Loucy (cell line): ENCODE data around the gene HCST.

Source experiments
- H2AFZ ChIP-seq: fragments of 200-600 bp; sonication (generic); 2 replicates; pipeline ENCODE4 v1.6.0; 2016; ENCODE audit warnings: antibody characterized with exemption, mild to moderate bottlenecking, low read length, moderate library complexity
- H3F3A ChIP-seq: fragments of 200-600 bp; 2 replicates; pipeline ENCODE4 v1.6.0; 2016; ENCODE audit warnings: antibody characterized with exemption, low read depth, mild to moderate bottlenecking
- H3K27me3 ChIP-seq: fragments of 200-600 bp; sonication (generic); 2 replicates; pipeline ENCODE4 v1.6.1; 2014; ENCODE audit warnings: low read length, mild to moderate bottlenecking; ENCODE audit not compliant: insufficient read depth, poor library complexity, severe bottlenecking
- H3K36me3 ChIP-seq: fragments of 200-600 bp; sonication (generic); 2 replicates; pipeline ENCODE4 v1.6.1; 2016; ENCODE audit warnings: low read length; ENCODE audit not compliant: insufficient read depth
- H3K4me1 ChIP-seq: fragments of 200-600 bp; sonication (generic); 2 replicates; pipeline ENCODE4 v1.5.1; 2014; ENCODE audit warnings: low read length, mild to moderate bottlenecking; ENCODE audit not compliant: insufficient read depth, poor library complexity, severe bottlenecking
- H3K4me2 ChIP-seq: fragments of 200-600 bp; sonication (generic); 2 replicates; pipeline ENCODE4 v1.6.0; 2014; ENCODE audit warnings: antibody characterized with exemption, low read length, low read depth, mild to moderate bottlenecking; ENCODE audit not compliant: poor library complexity, severe bottlenecking
- H3K4me3 ChIP-seq: fragments of 200-600 bp; sonication (generic); 2 replicates; pipeline ENCODE4 v1.5.1; 2014; ENCODE audit warnings: low read length, mild to moderate bottlenecking, mixed read lengths; ENCODE audit not compliant: poor library complexity, severe bottlenecking
- H3K79me2 ChIP-seq: fragments of 200-600 bp; sonication (generic); 2 replicates; pipeline ENCODE4 v1.6.1; 2014; ENCODE audit warnings: low read length; ENCODE audit not compliant: insufficient read depth
- H3K9ac ChIP-seq: fragments of 200-600 bp; sonication (generic); 2 replicates; pipeline ENCODE4 v1.6.0; 2014; ENCODE audit warnings: mild to moderate bottlenecking, low read depth, low read length, moderate library complexity; ENCODE audit not compliant: poor library complexity, severe bottlenecking
- H3K9me2 ChIP-seq: fragments of 200-600 bp; sonication (generic); replicated peaks from 2 replicates; pipeline ENCODE4 v1.6.1; 2016; ENCODE audit warnings: low read depth, low read length, mixed read lengths
- H3K9me3 ChIP-seq: fragments of 200-600 bp; sonication (generic); 2 replicates; pipeline ENCODE4 v1.6.1; 2014; ENCODE audit warnings: mild to moderate bottlenecking, antibody characterized with exemption, low read length, low read depth; ENCODE audit not compliant: insufficient read depth
- H4K20me1 ChIP-seq: fragments of 200-600 bp; sonication (generic); 2 replicates; pipeline ENCODE4 v1.6.0; 2014; ENCODE audit warnings: antibody characterized with exemption, low read length, mild to moderate bottlenecking; ENCODE audit not compliant: insufficient read depth, poor library complexity, severe bottlenecking
- EZH2phosphoT487 ChIP-seq: fragments of 200-600 bp; IDR thresholded peaks from 2 replicates; pipeline ENCODE4 v1.6.1; 2018; ENCODE audit warnings: antibody characterized with exemption, mild to moderate bottlenecking, moderate library complexity, borderline replicate concordance
- TF ChIP-seq, protein P1 (sequence below): fragments of 200-600 bp; sonication (generic); conservative IDR thresholded peaks from 2 replicates; pipeline ENCODE4 v1.5.1; 2014; ENCODE audit warnings: mild to moderate bottlenecking, antibody characterized with exemption, low read length

The HCST gene

DNA sequence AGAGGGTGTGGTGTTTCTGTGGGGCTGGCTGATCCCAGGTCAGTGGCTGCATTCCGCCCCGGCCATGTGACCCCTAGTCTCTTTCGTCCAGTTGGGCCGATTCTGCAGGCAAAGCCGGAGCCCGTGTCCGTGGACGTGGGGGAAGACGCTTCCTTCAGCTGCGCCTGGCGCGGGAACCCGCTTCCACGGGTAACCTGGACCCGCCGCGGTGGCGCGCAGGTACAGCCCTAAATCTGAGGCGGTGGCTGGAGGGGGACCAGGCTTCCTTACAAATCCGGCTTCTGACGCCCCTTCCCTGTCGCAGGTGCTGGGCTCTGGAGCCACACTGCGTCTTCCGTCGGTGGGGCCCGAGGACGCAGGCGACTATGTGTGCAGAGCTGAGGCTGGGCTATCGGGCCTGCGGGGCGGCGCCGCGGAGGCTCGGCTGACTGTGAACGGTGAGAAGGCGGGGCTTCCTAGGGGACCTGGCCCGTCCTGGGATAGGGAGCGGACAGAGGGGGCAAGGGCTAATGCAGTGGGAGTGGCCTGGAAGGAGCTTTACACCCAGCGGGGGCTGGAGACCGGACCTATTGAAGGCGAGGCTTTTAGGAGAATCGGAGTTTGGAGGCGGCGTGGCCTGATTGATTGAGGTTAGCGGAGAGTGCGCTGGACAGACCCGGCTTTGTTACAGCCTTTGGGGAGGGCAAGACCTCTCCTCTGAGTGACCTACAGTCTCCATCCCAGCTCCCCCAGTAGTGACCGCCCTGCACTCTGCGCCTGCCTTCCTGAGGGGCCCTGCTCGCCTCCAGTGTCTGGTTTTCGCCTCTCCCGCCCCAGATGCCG, 41.3 kb upstream of the HCST start:
- H3K36me3 ChIP-seq = no peaks in the 10 kb centered on the region
- TF ChIP-seq, protein P1, sequence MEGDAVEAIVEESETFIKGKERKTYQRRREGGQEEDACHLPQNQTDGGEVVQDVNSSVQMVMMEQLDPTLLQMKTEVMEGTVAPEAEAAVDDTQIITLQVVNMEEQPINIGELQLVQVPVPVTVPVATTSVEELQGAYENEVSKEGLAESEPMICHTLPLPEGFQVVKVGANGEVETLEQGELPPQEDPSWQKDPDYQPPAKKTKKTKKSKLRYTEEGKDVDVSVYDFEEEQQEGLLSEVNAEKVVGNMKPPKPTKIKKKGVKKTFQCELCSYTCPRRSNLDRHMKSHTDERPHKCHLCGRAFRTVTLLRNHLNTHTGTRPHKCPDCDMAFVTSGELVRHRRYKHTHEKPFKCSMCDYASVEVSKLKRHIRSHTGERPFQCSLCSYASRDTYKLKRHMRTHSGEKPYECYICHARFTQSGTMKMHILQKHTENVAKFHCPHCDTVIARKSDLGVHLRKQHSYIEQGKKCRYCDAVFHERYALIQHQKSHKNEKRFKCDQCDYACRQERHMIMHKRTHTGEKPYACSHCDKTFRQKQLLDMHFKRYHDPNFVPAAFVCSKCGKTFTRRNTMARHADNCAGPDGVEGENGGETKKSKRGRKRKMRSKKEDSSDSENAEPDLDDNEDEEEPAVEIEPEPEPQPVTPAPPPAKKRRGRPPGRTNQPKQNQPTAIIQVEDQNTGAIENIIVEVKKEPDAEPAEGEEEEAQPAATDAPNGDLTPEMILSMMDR = no peak
- TF ChIP-seq EZH2phosphoT487 = no peak
- no peaks in the 10 kb centered on the region for H3K9me3 ChIP-seq
- H3K9me2 ChIP-seq = no peaks in the 10 kb centered on the region
- no peak overlapping the region for H3K9ac ChIP-seq
- no peak overlapping the region for H2AFZ ChIP-seq
- no peak overlapping the region for H3K4me2 ChIP-seq
- no peaks in the 10 kb centered on the region for H3K27me3 ChIP-seq
- H3K4me1 ChIP-seq = peaks cover 4% of the 10 kb centered on the region
- H3K79me2 ChIP-seq = no peaks in the 10 kb centered on the region
- H3K4me3 ChIP-seq = no peak overlapping the region
- H3F3A ChIP-seq = no peaks in the 10 kb centered on the region
- H4K20me1 ChIP-seq = no peaks in the 10 kb centered on the region

DNA sequence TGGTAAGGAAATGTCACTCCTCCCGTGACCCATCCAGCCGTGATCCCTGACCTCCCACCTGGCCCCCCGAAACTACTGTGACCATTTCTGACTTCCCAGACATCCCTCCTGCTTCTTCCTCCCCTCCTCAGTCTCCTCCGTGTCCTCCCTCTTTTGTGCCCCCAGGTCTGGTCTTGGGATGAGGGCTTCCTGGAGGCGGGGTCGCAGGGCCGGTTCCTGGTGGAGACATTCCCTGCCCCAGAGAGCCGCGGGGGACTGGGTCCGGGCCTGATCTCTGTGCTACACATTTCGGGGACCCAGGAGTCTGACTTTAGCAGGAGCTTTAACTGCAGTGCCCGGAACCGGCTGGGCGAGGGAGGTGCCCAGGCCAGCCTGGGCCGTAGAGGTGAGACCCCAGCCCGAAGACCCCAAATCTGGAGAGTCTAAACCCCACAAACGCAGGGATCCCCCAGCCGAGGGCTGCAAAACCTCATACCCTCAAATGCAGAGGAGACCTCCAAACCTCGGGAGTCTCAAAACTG, 40.6 kb upstream of the HCST start:
- Histone ChIP-seq H3K4me3 (no peak overlapping the region), H3K4me1 (peaks cover 4% of the 10 kb centered on the region), H3K9me2 (no peaks in the 10 kb centered on the region), H3K36me3 (no peaks in the 10 kb centered on the region), H3F3A (no peaks in the 10 kb centered on the region), H2AFZ (no peak overlapping the region), H3K9me3 (no peaks in the 10 kb centered on the region), H4K20me1 (no peaks in the 10 kb centered on the region), H3K79me2 (no peaks in the 10 kb centered on the region), H3K4me2 (no peak overlapping the region), H3K9ac (no peak overlapping the region), H3K27me3 (no peaks in the 10 kb centered on the region)
- TF ChIP-seq EZH2phosphoT487 = no peak
- TF ChIP-seq, protein P1 = no peak

DNA sequence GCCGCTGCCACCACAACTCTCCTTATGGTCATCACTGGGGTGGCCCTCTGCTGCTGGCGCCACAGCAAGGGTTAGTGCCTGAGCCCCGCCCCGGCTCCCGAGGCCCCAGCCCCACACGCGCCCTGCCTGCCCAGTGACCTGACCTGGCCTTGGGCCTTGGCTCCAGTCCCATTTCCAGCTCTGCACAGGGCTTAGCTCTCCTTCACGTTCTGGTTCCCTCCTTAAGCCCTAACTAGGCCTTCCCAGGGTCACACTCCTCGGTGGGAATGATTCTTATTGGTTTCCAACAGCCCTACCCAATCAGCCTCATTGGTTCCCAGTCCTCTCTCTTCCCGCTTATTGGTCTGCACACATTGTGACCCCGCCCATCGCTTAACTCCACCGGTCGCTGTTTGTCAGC, 39.8 kb upstream of the HCST start:
- Histone ChIP-seq H3K36me3 (no peaks in the 10 kb centered on the region), H3K9ac (no peak overlapping the region), H3K4me1 (no peaks in the 10 kb centered on the region), H3K4me2 (no peak overlapping the region), H3F3A (no peaks in the 10 kb centered on the region), H3K9me2 (no peaks in the 10 kb centered on the region), H4K20me1 (no peaks in the 10 kb centered on the region), H3K27me3 (no peaks in the 10 kb centered on the region), H3K79me2 (no peaks in the 10 kb centered on the region), H3K9me3 (no peaks in the 10 kb centered on the region), H2AFZ (no peak overlapping the region), H3K4me3 (no peak overlapping the region)
- TF ChIP-seq EZH2phosphoT487 = no peak
- TF ChIP-seq, protein P1 = no peak
